Stimulated activated naive B cell treated with anti-CD40 and anti-IgM and Interleukin-4, amounts not matched to agents 10 μg/mL and 1 μg/mL and 100 μg/mL, for 72 hours (primary cell): ENCODE measurements around the gene ODAD4.
"Not testable (repeated sequence)": the region's sequence is repeated elsewhere in the genome, so short reads cannot be mapped to it uniquely, and the experiment has no call there.

ENCODE experiments used
- ATAC-seq, 2 donors: fragments of 150-1000 bp; cut with Tn5 transposase; replicated peaks; 2 replicates each; pipeline ENCODE4 v1.10.0; 2021; ENCODE audit warnings: moderate library complexity in 1 of 2
- DNase-seq: peaks from one replicate; pipeline ENCODE4 v3.0.0; 2021
- H3K27ac Mint-ChIP-seq: one replicate; pipeline ENCODE4 v1.8.0; 2022; ENCODE audit warnings: mild to moderate bottlenecking, mixed read lengths
- H3K27me3 Mint-ChIP-seq, 2 donors: one replicate each; pipeline ENCODE4 v1.8.0; 2022; ENCODE audit warnings: mixed read lengths in 2 of 2
- H3K36me3 Mint-ChIP-seq, 2 donors: one replicate each; pipeline ENCODE4 v1.8.0; 2022; ENCODE audit warnings: mixed read lengths in 2 of 2, mild to moderate bottlenecking in 1 of 2
- H3K4me1 Mint-ChIP-seq, 2 donors: one replicate each; pipeline ENCODE4 v1.8.0; 2022; ENCODE audit warnings: mixed read lengths in 2 of 2, mild to moderate bottlenecking in 1 of 2
- H3K4me3 Mint-ChIP-seq, 2 donors: one replicate each; pipeline ENCODE4 v1.8.0; 2022; ENCODE audit warnings: mild to moderate bottlenecking in 2 of 2, mixed read lengths in 2 of 2, moderate library complexity in 1 of 2
- H3K9me3 Mint-ChIP-seq, 2 donors: one replicate each; pipeline ENCODE4 v1.8.0; 2022; ENCODE audit warnings: mixed read lengths in 2 of 2, mild to moderate bottlenecking in 1 of 2

Gene ODAD4

GRCh38 chr17:42002175-42002791 lies 71.9 kb downstream of the ODAD4 start:
- Mint-ChIP-seq H3K27me3 (no peaks in the 10 kb centered on the region), H3K4me1 (peaks cover 10 to 23% of the 10 kb centered on the region in 2 donors), H3K9me3 (no peaks in the 10 kb centered on the region), H3K36me3 (peaks cover 17 to 26% of the 10 kb centered on the region in 2 donors), H3K4me3 (no peak overlapping the region), H3K27ac (no peak overlapping the region)
- DNase-seq (no peak), ATAC-seq (no peak)

DNA sequence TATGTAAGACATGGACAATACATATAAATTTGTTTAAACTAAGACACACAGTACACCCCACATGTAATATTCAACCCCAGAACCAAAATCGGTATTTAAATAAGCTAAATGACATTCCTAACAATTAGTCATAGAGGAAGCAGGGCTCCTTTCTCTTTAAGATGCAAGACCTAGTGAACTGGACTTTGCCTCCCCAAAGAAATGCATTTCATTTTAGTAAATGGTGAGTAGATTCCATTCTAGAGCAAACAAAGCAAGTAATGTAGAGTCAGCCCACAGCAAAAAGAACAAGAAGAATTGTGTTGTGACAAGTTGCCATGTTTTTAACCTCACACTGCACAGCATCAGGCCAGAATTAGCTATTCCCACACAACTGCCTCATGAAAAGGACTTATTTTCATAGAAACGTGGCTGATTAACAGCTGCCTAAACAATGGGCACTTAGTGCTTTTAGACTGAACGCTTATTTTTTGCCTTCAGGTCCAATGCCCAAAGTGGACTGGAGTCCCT lies 72.4 kb downstream of the ODAD4 start:
- H3K4me1 Mint-ChIP-seq, result peaks cover 10 to 23% of the 10 kb centered on the region in 2 donors
- no peak overlapping the region for H3K27ac Mint-ChIP-seq
- DNase-seq (no peak), ATAC-seq (no peak)
- H3K9me3 Mint-ChIP-seq, result no peaks in the 10 kb centered on the region
- H3K27me3 Mint-ChIP-seq, result no peaks in the 10 kb centered on the region
- H3K36me3 Mint-ChIP-seq, result peaks cover 17 to 26% of the 10 kb centered on the region in 2 donors
- no peak overlapping the region for H3K4me3 Mint-ChIP-seq

- peaks cover 12 to 37% of the 10 kb centered on the region in 2 donors for H3K4me1 Mint-ChIP-seq
- peak overlapping the region; percentile 57 for H3K27ac Mint-ChIP-seq
Measured at GRCh38 chr17:42005166-42005565, 74.7 kb downstream of the ODAD4 start.

GRCh38 chr17:42009170-42009569 lies 78.8 kb downstream of the ODAD4 start:
- H3K36me3 Mint-ChIP-seq, result peaks cover 21 to 24% of the 10 kb centered on the region in 2 donors
- H3K27me3 Mint-ChIP-seq, result no peaks in the 10 kb centered on the region
- H3K9me3 Mint-ChIP-seq, result no peaks in the 10 kb centered on the region
- no peak overlapping the region for H3K4me3 Mint-ChIP-seq
- peaks cover 22 to 59% of the 10 kb centered on the region in 2 donors for H3K4me1 Mint-ChIP-seq
- no peak for ATAC-seq
- DNase-seq, result no peak
- no peak overlapping the region for H3K27ac Mint-ChIP-seq

More at GRCh38 chr17:42005166-42005565, 74.7 kb downstream of the ODAD4 start:
- H3K4me3 Mint-ChIP-seq, result no peak overlapping the region
- no peaks in the 10 kb centered on the region for H3K27me3 Mint-ChIP-seq
- H3K36me3 Mint-ChIP-seq, result peaks cover 17 to 25% of the 10 kb centered on the region in 2 donors
- H3K9me3 Mint-ChIP-seq, result no peaks in the 10 kb centered on the region
- no peak for DNase-seq
- ATAC-seq, result no peak

DNA sequence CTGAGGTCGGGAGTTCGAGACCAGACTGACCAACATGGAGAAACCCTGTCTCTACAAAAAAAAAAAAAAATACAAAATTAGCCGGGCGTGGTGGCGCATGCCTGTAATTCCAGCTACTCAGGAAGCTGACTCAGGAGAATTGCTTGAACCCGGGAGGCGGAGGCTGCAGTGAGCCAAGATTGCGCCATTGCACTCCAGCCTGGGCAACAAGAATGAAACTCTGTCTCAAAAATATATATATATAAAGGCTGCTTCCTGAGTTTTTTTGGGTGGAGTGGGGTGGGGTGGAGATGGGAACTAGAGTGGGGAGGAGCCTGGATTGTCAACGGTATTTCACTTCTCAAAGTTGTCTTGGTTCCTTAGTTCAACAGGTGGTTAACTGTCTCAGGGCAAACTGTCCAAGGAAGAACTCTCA lies 79.9 kb downstream of the ODAD4 start:
- not testable (repeated sequence) for H3K4me3 Mint-ChIP-seq, ATAC-seq, DNase-seq, H3K9me3 Mint-ChIP-seq, H3K27ac Mint-ChIP-seq, H3K27me3 Mint-ChIP-seq
- peaks cover 21 to 27% of the 10 kb centered on the region in 2 donors for H3K36me3 Mint-ChIP-seq
- H3K4me1 Mint-ChIP-seq, result peaks cover 23 to 65% of the 10 kb centered on the region in 2 donors

DNA sequence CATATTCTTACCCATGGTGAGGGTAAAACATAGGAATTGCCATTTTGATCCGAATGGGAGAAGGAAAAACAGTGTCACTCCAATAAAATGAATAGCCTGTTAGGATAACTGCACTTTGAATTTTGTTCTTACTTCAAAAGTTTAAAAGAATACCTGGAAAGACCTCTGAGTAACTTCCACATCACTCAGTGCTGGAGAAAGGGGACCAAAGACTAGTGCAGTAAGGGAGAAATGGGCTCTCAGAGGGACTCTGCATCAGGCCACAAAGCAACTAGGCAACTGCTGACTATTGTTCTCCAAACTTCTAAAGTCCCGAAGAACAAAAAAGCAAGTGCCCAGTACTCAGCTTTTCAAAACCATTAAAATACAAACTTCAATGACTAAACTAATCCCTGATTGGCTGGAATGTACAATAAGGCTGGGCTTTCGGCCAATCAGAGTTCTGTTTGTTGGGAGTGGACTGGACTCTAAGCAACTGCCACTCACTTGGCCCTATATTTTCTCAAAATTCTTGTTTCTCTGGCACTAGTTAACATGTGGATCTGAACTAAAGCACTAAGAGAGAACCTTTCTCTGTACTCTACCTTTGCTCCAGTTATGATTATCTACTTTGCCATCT lies 80.6 kb downstream of the ODAD4 start:
- no peaks in the 10 kb centered on the region for H3K27me3 Mint-ChIP-seq
- H3K36me3 Mint-ChIP-seq, result peaks cover 20 to 28% of the 10 kb centered on the region in 2 donors
- H3K4me3 Mint-ChIP-seq, result no peak overlapping the region
- H3K9me3 Mint-ChIP-seq, result no peaks in the 10 kb centered on the region
- ATAC-seq, result no peak
- peak overlapping the region; percentile 53 for H3K27ac Mint-ChIP-seq
- DNase-seq, result no peak
- H3K4me1 Mint-ChIP-seq, result peaks cover 23 to 68% of the 10 kb centered on the region in 2 donors

- not testable (repeated sequence) for H3K27me3 Mint-ChIP-seq, H3K27ac Mint-ChIP-seq
- peaks cover 23 to 73% of the 10 kb centered on the region in 2 donors for H3K4me1 Mint-ChIP-seq
Measured at GRCh38 chr17:42012363-42012762, 81.9 kb downstream of the ODAD4 start.

GRCh38 chr17:42013740-42014139 lies 83.3 kb downstream of the ODAD4 start:
- ATAC-seq, H3K9me3 Mint-ChIP-seq, DNase-seq, H3K27me3 Mint-ChIP-seq, H3K27ac Mint-ChIP-seq, H3K4me3 Mint-ChIP-seq: not testable (repeated sequence)
- Mint-ChIP-seq H3K36me3 (peaks cover 25 to 34% of the 10 kb centered on the region in 2 donors), H3K4me1 (peaks cover 30 to 85% of the 10 kb centered on the region in 2 donors)

More at GRCh38 chr17:42012363-42012762, 81.9 kb downstream of the ODAD4 start:
- H3K36me3 Mint-ChIP-seq, result peaks cover 25 to 34% of the 10 kb centered on the region in 2 donors
- not testable (repeated sequence) for DNase-seq, H3K9me3 Mint-ChIP-seq, H3K4me3 Mint-ChIP-seq, ATAC-seq
